Stimulated activated CD4-positive, alpha-beta T cell treated with anti-CD3 and anti-CD28 coated beads, Interleukin-1b, Interleukin-23, amount 100 ng/mL, for 48 hours (primary cell): ENCODE measurements around the gene CPNE4.
"Not testable (repeated sequence)": the region's sequence is repeated elsewhere in the genome, so short reads cannot be mapped to it uniquely, and the experiment has no call there.

Experiments used
- DNase-seq: peaks from one replicate; pipeline ENCODE4 v3.0.0-alpha.2; 2020

CPNE4 gene

GRCh38 chr3:131518680-131519079, 516.1 kb downstream of the CPNE4 start:
- no peak for DNase-seq

- no peak for DNase-seq
Observed at GRCh38 chr3:131505421-131505820, 529.4 kb downstream of the CPNE4 start.

GRCh38 chr3:131503320-131503635, 531.5 kb downstream of the CPNE4 start:
- DNase-seq, result no peak

GRCh38 chr3:131502530-131503319, 532.1 kb downstream of the CPNE4 start, which contains the start of gene MRPL3:
TSS of gene MRPL3 (minus strand) at chr3:131502971. CDS start at chr3:131502821, 150 bp downstream.
- DNase-seq, result peak; percentile 89

- DNase-seq, result no peak
Observed at GRCh38 chr3:131501949-131502348, 532.9 kb downstream of the CPNE4 start.

GRCh38 chr3:131494706-131495105, 540.1 kb downstream of the CPNE4 start:
- DNase-seq, result no peak

GRCh38 chr3:131491775-131492174, 543.0 kb downstream of the CPNE4 start:
- DNase-seq, result no peak

- DNase-seq, result no peak
Observed at GRCh38 chr3:131491084-131491483, 543.7 kb downstream of the CPNE4 start.

- DNase-seq, result not testable (repeated sequence)
Observed at GRCh38 chr3:131486545-131486944, 548.3 kb downstream of the CPNE4 start.

- no peak for DNase-seq
Observed at GRCh38 chr3:131485119-131485518, 549.7 kb downstream of the CPNE4 start.

GRCh38 chr3:131484496-131485111, 550.2 kb downstream of the CPNE4 start:
- no peak for DNase-seq
